ENCODE measurements around the gene LRRK1. TPM values are rescaled to one million over a fixed set of nuclear protein-coding genes. Genes with fewer than 3 reads are reported as not detected.

The LRRK1 gene
- total and polyA plus RNA-seq, 7 donors = 7.1 to 27.4 (median 10.2) TPM

DNA sequence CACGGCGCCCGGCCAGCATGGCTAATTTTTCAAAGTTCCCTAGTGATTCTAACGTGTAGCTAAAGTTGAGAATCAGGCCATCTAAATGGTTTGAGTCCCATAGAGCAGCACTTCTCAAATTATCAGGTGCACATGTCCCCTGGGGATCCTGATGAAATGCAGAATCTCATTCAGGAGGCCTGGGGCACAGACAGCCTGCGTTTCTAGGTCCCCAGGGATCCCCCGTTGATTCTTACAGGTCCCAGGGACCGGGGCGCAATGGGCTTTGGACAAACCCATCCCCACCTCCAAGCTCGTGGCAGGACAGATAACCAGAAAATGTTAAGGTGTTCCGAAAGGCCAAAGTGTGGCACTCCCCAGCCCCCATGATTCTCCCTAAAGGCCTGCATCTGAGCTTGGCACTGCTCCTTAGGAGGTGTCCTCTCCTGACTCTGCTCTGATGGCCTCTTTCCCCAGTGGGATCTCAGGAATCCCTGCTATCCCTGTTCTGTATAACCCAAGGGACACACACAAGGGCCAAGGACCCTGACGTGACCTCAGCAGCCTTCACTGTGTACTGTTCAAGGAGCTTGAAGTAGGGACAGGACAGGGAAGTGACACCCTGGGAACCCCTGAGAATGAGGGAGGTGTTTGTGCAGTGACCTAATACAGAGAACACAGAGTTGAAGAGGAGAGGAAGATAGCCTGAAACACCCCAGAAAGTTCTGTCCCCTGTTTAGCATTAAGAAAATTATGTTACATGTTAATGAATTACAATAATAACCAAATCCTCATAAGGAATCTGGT is 8.0 kb downstream of the LRRK1 start:
- Histone ChIP-seq H3K27ac (no peak overlapping the region), H3K4me1 (peaks cover 0 to 4% (median 0%) of the 10 kb centered on the region in 4 donors), H3K27me3 (no peaks in the 10 kb centered on the region), H3K4me3 (no peak overlapping the region), H3K36me3 (peaks cover 0 to 35% (median 7%) of the 10 kb centered on the region in 4 donors), H3K9me3 (no peaks in the 10 kb centered on the region)
- intact Hi-C loops (cut with DNase I) = no loop called here
- WGBS, 2 donors = 80 to 97% methylated on average over 11 of the region's 11 CpGs
- TF ChIP-seq POLR2A (IDR thresholded peaks at IDR 0.05) (no peak), EP300 (IDR thresholded peaks at IDR 0.05) (no peak), POLR2AphosphoS5 (IDR thresholded peaks at IDR 0.05) (no peak)
- TF ChIP-seq, protein P1, sequence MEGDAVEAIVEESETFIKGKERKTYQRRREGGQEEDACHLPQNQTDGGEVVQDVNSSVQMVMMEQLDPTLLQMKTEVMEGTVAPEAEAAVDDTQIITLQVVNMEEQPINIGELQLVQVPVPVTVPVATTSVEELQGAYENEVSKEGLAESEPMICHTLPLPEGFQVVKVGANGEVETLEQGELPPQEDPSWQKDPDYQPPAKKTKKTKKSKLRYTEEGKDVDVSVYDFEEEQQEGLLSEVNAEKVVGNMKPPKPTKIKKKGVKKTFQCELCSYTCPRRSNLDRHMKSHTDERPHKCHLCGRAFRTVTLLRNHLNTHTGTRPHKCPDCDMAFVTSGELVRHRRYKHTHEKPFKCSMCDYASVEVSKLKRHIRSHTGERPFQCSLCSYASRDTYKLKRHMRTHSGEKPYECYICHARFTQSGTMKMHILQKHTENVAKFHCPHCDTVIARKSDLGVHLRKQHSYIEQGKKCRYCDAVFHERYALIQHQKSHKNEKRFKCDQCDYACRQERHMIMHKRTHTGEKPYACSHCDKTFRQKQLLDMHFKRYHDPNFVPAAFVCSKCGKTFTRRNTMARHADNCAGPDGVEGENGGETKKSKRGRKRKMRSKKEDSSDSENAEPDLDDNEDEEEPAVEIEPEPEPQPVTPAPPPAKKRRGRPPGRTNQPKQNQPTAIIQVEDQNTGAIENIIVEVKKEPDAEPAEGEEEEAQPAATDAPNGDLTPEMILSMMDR (IDR thresholded peaks at IDR 0.05) = no peak
- no peak for DNase-seq

- intact Hi-C loops (cut with DNase I) = no loop called here
- Histone ChIP-seq H3K4me3 (no peak overlapping the region), H3K27ac (no peak overlapping the region), H3K36me3 (peaks cover 0 to 35% (median 7%) of the 10 kb centered on the region in 4 donors), H3K4me1 (no peaks in the 10 kb centered on the region), H3K9me3 (no peaks in the 10 kb centered on the region), H3K27me3 (no peaks in the 10 kb centered on the region)
- WGBS, 2 donors = 53 to 79% methylated on average over 13 of the region's 13 CpGs
- TF ChIP-seq POLR2AphosphoS5 (IDR thresholded peaks at IDR 0.05) = no peak
- TF ChIP-seq, protein P1 (IDR thresholded peaks at IDR 0.05) = no peak
- TF ChIP-seq EP300 (IDR thresholded peaks at IDR 0.05) = no peak
- TF ChIP-seq POLR2A (IDR thresholded peaks at IDR 0.05) = no peak
- DNase-seq = no peak
These were observed 9.6 kb downstream of the LRRK1 start for GRCh38 chr15:100928632-100929280.

DNA sequence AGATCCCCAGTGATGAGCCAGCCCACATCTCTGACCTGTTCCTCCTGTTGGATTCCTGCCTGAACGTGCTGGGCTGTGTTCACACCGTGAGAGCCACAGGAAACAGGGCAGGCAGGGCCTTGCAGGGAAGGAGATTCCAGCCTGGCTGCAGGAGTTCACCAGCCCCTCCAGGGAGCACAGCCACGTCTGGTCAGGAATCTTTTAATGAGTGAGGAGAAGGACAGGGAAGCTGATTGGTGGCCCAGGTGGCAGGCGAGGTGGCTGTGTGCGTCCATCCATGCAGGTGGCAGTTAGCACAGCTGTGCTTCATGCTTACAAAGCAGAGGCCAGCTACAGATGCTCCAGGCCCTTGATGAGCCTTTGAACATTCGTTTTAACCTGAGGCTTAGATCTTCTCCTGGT is 10.5 kb downstream of the LRRK1 start:
- no peaks in the 10 kb centered on the region for H3K9me3 ChIP-seq
- no peak for DNase-seq
- no peak overlapping the region for H3K27ac ChIP-seq
- H3K4me1 ChIP-seq = no peaks in the 10 kb centered on the region
- H3K27me3 ChIP-seq = no peaks in the 10 kb centered on the region
- WGBS, 2 donors = 49 to 56% methylated on average over 6 of the region's 6 CpGs
- no peak overlapping the region for H3K4me3 ChIP-seq
- TF ChIP-seq EP300 (IDR thresholded peaks at IDR 0.05) = no peak
- no peak for TF ChIP-seq POLR2AphosphoS5 (IDR thresholded peaks at IDR 0.05)
- no peak for TF ChIP-seq POLR2A (IDR thresholded peaks at IDR 0.05)
- TF ChIP-seq, protein P1 (IDR thresholded peaks at IDR 0.05) = no peak
- intact Hi-C loops (cut with DNase I) = no loop called here
- peaks cover 0 to 31% (median 6%) of the 10 kb centered on the region in 4 donors for H3K36me3 ChIP-seq

DNA sequence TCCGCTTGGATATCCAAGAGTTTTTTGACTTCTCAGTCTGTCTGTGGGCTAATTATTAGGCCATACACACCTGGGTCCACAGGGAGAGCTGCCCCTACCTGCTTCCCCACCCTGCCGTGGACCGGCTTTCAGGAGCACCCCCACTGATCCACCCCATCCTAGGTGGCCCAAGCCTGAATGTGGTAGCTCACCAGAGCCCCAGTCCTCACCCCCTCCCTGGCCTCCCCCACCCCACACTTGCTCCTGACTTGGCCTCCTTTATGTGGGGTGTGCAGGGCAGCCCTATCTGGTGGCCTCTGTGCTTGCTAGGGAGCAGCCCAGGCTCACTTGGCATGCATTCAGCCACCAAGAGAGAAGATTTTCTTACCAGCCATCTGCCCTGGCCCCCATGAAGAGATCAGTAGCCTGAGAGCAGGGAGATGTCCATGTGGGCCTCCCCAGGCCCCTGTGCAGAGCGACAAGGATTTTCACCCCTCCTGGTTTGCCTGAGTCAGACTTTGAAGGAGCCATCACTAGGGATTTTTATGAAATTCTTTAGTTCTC is 11.2 kb downstream of the LRRK1 start:
- WGBS, 2 donors = 93 to 97% methylated on average over 4 of the region's 4 CpGs
- TF ChIP-seq EP300 (IDR thresholded peaks at IDR 0.05) (no peak), POLR2A (IDR thresholded peaks at IDR 0.05) (no peak), POLR2AphosphoS5 (IDR thresholded peaks at IDR 0.05) (no peak)
- TF ChIP-seq, protein P1 (IDR thresholded peaks at IDR 0.05) = no peak
- Histone ChIP-seq H3K27ac (no peak overlapping the region), H3K36me3 (peaks cover 0 to 23% (median 3%) of the 10 kb centered on the region in 4 donors), H3K4me3 (no peak overlapping the region), H3K9me3 (no peaks in the 10 kb centered on the region), H3K27me3 (no peaks in the 10 kb centered on the region), H3K4me1 (no peaks in the 10 kb centered on the region)
- intact Hi-C loops (cut with DNase I) = no loop called here
- no peak for DNase-seq

All from sigmoid colon (tissue), 7 donors.